Parathyroid adenoma (tissue), 2 donors: ENCODE measurements around the gene RPL11.
"Not testable (repeated sequence)": the region's sequence is repeated elsewhere in the genome, so short reads cannot be mapped to it uniquely, and the experiment has no call there.

Source experiments
- H2AFZ ChIP-seq: fragments of 300-600 bp; sonication (generic); one replicate; pipeline ENCODE4 v1.7.0; 2017; ENCODE audit warnings: antibody characterized with exemption, mild to moderate bottlenecking
- H3K27ac ChIP-seq: fragments of 300-600 bp; sonication (generic); one replicate; pipeline ENCODE4 v1.7.0; 2017
- H3K27me3 ChIP-seq: fragments of 300-600 bp; sonication (generic); one replicate; pipeline ENCODE4 v1.7.0; 2017; ENCODE audit warnings: low read length; ENCODE audit not compliant: control insufficient read depth, insufficient read depth
- H3K36me3 ChIP-seq: fragments of 300-600 bp; sonication (generic); one replicate; pipeline ENCODE4 v1.7.0; 2017; ENCODE audit warnings: low read length; ENCODE audit not compliant: control insufficient read depth, insufficient read depth
- H3K4me1 ChIP-seq: fragments of 300-600 bp; sonication (generic); one replicate; pipeline ENCODE4 v1.7.0; 2017; ENCODE audit warnings: control low read depth
- H3K4me2 ChIP-seq: fragments of 300-600 bp; sonication (generic); one replicate; pipeline ENCODE4 v1.7.0; 2017; ENCODE audit warnings: low read length
- H3K4me3 ChIP-seq: fragments of 300-600 bp; sonication (generic); one replicate; pipeline ENCODE4 v1.7.0; 2017; ENCODE audit warnings: low read depth, low read length
- H3K79me2 ChIP-seq: fragments of 300-600 bp; sonication (generic); one replicate; pipeline ENCODE4 v1.7.0; 2017; ENCODE audit warnings: control low read depth
- H3K9ac ChIP-seq: fragments of 300-600 bp; sonication (generic); one replicate; pipeline ENCODE4 v1.7.0; 2017; ENCODE audit warnings: mild to moderate bottlenecking
- H3K9me3 ChIP-seq: fragments of 300-600 bp; sonication (generic); one replicate; pipeline ENCODE4 v1.7.0; 2017; ENCODE audit warnings: low read length; ENCODE audit not compliant: control insufficient read depth
- TF ChIP-seq, protein P1 (sequence below): fragments of 300-600 bp; sonication (generic); IDR thresholded peaks from one replicate; pipeline ENCODE4 v1.7.0; 2017; ENCODE audit warnings: antibody characterized with exemption, mild to moderate bottlenecking
- donor health status: primary hyperparathyroidism.

Gene RPL11

DNA sequence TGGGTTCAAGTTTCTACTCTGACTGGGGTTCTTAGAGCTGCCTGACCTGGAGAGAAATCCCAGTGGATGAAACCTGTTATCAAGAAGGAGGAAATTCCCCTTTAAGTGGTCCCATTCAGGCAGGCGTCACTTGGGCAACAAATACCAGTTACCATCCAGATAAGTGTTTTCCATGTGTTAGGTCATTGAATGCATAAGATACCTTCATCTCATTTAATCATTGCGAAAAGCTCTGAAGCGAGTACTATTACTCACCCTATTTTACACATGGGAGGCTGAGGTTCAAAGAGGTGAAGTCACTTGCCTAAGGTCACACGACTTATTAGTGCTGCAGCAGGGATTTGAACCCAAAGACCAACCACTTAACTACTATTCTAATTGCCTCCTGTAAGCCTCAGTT is 45.5 kb upstream of the RPL11 start:
- Histone ChIP-seq H3K36me3 (no peaks in the 10 kb centered on the region), H3K27me3 (no peaks in the 10 kb centered on the region), H3K9me3 (no peaks in the 10 kb centered on the region), H3K79me2 (no peaks in the 10 kb centered on the region), H2AFZ (no peak overlapping the region), H3K9ac (no peak overlapping the region), H3K4me2 (no peak overlapping the region), H3K4me3 (no peak overlapping the region), H3K27ac (no peak overlapping the region), H3K4me1 (peaks cover 5% of the 10 kb centered on the region)
- TF ChIP-seq, protein P1, sequence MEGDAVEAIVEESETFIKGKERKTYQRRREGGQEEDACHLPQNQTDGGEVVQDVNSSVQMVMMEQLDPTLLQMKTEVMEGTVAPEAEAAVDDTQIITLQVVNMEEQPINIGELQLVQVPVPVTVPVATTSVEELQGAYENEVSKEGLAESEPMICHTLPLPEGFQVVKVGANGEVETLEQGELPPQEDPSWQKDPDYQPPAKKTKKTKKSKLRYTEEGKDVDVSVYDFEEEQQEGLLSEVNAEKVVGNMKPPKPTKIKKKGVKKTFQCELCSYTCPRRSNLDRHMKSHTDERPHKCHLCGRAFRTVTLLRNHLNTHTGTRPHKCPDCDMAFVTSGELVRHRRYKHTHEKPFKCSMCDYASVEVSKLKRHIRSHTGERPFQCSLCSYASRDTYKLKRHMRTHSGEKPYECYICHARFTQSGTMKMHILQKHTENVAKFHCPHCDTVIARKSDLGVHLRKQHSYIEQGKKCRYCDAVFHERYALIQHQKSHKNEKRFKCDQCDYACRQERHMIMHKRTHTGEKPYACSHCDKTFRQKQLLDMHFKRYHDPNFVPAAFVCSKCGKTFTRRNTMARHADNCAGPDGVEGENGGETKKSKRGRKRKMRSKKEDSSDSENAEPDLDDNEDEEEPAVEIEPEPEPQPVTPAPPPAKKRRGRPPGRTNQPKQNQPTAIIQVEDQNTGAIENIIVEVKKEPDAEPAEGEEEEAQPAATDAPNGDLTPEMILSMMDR: no peak

DNA sequence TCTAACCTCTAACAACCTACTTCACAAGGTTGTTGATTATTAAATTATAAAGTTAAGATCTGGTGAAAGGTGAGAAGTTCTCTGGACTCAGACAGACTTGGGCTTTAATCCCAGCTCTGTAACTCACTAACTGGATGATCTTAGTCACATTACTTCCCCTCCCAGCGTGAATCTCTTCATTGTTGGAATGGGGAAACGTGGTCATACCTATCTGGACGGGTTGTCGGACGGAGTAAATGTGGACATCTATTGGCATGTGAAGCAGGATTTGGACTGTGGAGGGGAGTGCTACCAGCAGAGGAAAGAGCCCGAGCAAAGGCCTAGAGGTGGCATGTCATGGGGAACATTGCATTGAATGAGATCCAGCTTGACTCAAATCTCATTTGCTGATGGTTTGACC is 45.1 kb upstream of the RPL11 start:
- TF ChIP-seq, protein P1: no peak
- H3K9ac ChIP-seq: no peak overlapping the region
- no peak overlapping the region for H3K27ac ChIP-seq
- H3K4me1 ChIP-seq: peaks cover 10% of the 10 kb centered on the region
- H2AFZ ChIP-seq: no peak overlapping the region
- no peaks in the 10 kb centered on the region for H3K36me3 ChIP-seq
- no peaks in the 10 kb centered on the region for H3K27me3 ChIP-seq
- no peak overlapping the region for H3K4me3 ChIP-seq
- no peak overlapping the region for H3K4me2 ChIP-seq
- H3K9me3 ChIP-seq: no peaks in the 10 kb centered on the region
- H3K79me2 ChIP-seq: no peaks in the 10 kb centered on the region

DNA sequence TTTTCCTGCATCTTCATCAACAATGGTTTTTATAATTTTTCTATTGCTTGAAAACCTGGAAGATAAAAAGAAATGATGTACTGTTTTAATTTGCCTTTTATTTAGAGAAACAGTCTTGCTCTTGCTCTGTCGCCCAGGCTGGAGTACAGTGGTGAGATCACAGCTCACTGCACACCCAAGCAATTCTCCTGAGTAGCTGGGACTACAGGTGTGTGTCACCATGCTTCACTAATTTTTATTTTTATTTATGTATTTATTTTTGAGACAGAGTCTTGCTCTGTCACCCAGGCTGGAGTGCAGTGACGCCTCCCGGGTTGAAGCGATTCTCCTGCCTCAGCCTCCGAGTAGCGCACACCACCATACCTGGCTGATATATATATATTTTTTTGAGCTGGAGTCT is 43.0 kb upstream of the RPL11 start:
- TF ChIP-seq, protein P1: no peak
- Histone ChIP-seq H3K9me3 (no peaks in the 10 kb centered on the region), H3K27ac (no peak overlapping the region), H2AFZ (no peak overlapping the region), H3K4me2 (no peak overlapping the region), H3K4me3 (no peak overlapping the region), H3K79me2 (no peaks in the 10 kb centered on the region), H3K27me3 (no peaks in the 10 kb centered on the region), H3K36me3 (no peaks in the 10 kb centered on the region), H3K4me1 (peaks cover 9% of the 10 kb centered on the region), H3K9ac (no peak overlapping the region)

DNA sequence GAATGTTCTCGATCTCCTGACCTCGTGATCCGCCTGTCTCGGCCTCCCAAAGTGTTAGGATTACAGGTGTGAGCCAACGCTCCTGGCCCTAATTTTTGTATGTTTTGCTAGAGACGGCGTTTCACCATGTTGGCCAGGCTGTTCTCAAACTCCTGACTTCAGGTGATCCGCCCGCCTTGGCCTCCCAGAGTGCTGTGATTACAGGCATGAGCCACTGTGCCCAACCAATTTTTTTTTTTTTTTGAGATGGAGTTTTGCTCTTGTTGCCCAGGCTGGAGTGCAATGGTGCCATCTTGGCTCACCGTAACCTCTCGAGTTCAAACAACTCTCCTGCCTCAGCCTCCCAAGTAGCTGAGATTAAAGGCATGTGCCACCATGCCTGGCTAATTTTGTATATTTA is 42.4 kb upstream of the RPL11 start:
- H3K4me3 ChIP-seq, H2AFZ ChIP-seq, H3K79me2 ChIP-seq, H3K36me3 ChIP-seq, H3K27me3 ChIP-seq, H3K4me1 ChIP-seq, H3K9me3 ChIP-seq, H3K4me2 ChIP-seq, H3K9ac ChIP-seq, H3K27ac ChIP-seq: not testable (repeated sequence)

DNA sequence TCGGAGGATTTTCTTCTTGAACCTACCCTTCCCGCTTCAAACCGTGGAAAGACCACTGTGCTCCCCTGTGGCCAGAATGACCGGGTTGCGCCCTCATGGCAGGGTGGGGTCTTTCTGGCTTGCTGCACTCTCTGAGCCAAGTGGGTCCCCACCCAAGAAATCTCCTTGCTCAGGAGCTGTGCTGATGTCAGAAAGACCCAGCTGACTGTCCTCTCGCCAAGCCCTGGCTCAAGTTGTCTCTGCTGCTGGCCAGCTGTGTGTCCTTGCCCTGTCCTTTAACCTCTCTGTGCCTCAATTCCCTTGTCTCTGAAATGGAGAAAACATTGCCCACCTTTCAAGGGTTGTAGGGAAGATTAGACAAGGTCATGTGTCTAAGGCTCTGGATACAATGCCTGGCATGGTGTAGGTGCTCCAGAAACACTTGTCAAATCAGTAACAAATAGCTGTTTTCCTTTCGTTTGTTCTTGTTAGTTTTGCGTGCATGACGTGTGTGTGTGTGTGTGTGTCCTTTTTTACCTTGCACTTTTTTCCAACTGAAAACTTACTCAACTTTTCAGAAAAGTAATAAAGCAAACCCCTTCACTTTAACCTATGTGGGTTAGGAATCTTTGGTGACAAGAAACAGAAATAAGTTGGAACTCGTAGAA is 41.1 kb upstream of the RPL11 start:
- Histone ChIP-seq H3K27ac (peak overlapping the region; percentile 49), H2AFZ (peak overlapping the region; percentile 74), H3K79me2 (no peaks in the 10 kb centered on the region), H3K9me3 (no peaks in the 10 kb centered on the region), H3K27me3 (no peaks in the 10 kb centered on the region), H3K4me1 (peaks cover 8% of the 10 kb centered on the region), H3K9ac (no peak overlapping the region), H3K36me3 (no peaks in the 10 kb centered on the region), H3K4me2 (peak overlapping the region; percentile 52), H3K4me3 (peak overlapping the region; percentile 3)
- TF ChIP-seq, protein P1: no peak
